MCF 10A (cell line): Measurements from ENCODE around the gene SLAMF9. TPM values are rescaled to one million over a fixed set of nuclear protein-coding genes. Genes with fewer than 3 reads are reported as not detected.

ENCODE experiments used
- BruUV-seq: library from RNA; stranded (reverse); fragments of 400-500 nt; replicated peaks from 2 replicates; lab custom pipeline; 2021; lab: Mats Ljungman, UMichigan
- CTCF ChIA-PET: fragments of 300-600 bp; sonication (Branson Sonifier 250); formaldehyde crosslinking; extraction: SDS; loops from one replicate; lab custom pipeline; 2021; ENCODE audit warnings: antibody characterized with exemption, inconsistent platforms; lab: Yijun Ruan, JAX
- POLR2A ChIA-PET: fragments of 300-600, 350-650 bp; sonication (Branson Sonifier 250); formaldehyde crosslinking; extraction: SDS; loops from one replicate; lab custom pipeline; 2020; ENCODE audit warnings: antibody characterized with exemption, inconsistent platforms; lab: Yijun Ruan, JAX
- DNase-seq: peaks from one replicate; pipeline ENCODE4 v3.0.0-alpha.2; 2018; ENCODE audit not compliant: unreplicated experiment
- H3K27ac Mint-ChIP-seq: one replicate; pipeline ENCODE4 v1.8.0; 2022; ENCODE audit warnings: mild to moderate bottlenecking, low read depth, mixed read lengths; ENCODE audit not compliant: unreplicated experiment
- H3K27me3 Mint-ChIP-seq: one replicate; pipeline ENCODE4 v1.8.0; 2022; ENCODE audit warnings: mixed read lengths; ENCODE audit not compliant: insufficient read depth, unreplicated experiment
- H3K36me3 Mint-ChIP-seq: one replicate; pipeline ENCODE4 v1.8.0; 2022; ENCODE audit warnings: mild to moderate bottlenecking, moderate library complexity, mixed read lengths; ENCODE audit not compliant: insufficient read depth, unreplicated experiment
- H3K4me1 Mint-ChIP-seq: one replicate; pipeline ENCODE4 v1.8.0; 2022; ENCODE audit warnings: mixed read lengths; ENCODE audit not compliant: insufficient read depth, unreplicated experiment
- H3K4me3 Mint-ChIP-seq: one replicate; pipeline ENCODE4 v1.8.0; 2022; ENCODE audit warnings: mild to moderate bottlenecking, moderate library complexity, mixed read lengths; ENCODE audit not compliant: unreplicated experiment
- H3K9me3 Mint-ChIP-seq: one replicate; pipeline ENCODE4 v1.8.0; 2022; ENCODE audit warnings: mixed read lengths; ENCODE audit not compliant: unreplicated experiment
- intact Hi-C: fragments of 100-400 bp; cut with micrococcal nuclease; formaldehyde crosslinking; loops from 2 replicates; pipeline ENCODE4 v1.14.1; 2022
- total RNA-seq: library from RNA; stranded (reverse); gene quantifications from 2 replicates; pipeline ENCODE4 v1.2.3, GENCODE V29; 2022
- TF ChIP-seq, protein P1 (sequence below): fragments of 200-600 bp; IDR thresholded peaks from one replicate; pipeline ENCODE4 v1.8.0; 2022; ENCODE audit warnings: antibody characterized with exemption, mild to moderate bottlenecking; ENCODE audit not compliant: unreplicated experiment

The SLAMF9 gene
- total RNA-seq, 1 experiment from 2014 or later: not detected

DNA sequence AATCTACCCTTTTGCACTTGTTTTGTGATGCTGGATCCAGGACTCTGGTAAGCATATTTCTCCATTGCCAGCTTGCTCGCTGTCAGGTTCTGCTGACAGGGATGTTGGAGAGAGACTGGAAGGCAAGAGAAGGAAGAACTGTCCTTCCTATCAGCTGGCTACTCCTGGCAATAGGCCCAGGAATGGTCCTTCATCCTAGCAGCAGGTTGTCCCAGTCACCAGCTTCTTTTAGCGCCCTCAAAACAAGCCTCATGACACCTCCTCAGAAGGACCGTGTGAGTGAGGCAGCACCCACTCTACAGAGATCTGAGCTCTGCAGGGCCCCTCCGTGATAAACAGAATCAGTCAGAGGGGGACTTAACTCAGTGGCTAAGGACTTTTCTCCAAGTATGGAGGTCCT, 33.1 kb upstream of the SLAMF9 start:
- Mint-ChIP-seq H3K4me3 (no peak overlapping the region), H3K4me1 (peaks cover 3% of the 10 kb centered on the region), H3K27ac (no peak overlapping the region), H3K36me3 (peaks cover 4% of the 10 kb centered on the region), H3K9me3 (no peaks in the 10 kb centered on the region), H3K27me3 (no peaks in the 10 kb centered on the region)
- no TSS peak for BruUV-seq
- TF ChIP-seq, protein P1, sequence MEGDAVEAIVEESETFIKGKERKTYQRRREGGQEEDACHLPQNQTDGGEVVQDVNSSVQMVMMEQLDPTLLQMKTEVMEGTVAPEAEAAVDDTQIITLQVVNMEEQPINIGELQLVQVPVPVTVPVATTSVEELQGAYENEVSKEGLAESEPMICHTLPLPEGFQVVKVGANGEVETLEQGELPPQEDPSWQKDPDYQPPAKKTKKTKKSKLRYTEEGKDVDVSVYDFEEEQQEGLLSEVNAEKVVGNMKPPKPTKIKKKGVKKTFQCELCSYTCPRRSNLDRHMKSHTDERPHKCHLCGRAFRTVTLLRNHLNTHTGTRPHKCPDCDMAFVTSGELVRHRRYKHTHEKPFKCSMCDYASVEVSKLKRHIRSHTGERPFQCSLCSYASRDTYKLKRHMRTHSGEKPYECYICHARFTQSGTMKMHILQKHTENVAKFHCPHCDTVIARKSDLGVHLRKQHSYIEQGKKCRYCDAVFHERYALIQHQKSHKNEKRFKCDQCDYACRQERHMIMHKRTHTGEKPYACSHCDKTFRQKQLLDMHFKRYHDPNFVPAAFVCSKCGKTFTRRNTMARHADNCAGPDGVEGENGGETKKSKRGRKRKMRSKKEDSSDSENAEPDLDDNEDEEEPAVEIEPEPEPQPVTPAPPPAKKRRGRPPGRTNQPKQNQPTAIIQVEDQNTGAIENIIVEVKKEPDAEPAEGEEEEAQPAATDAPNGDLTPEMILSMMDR: no peak
- intact Hi-C loops: no loop called here
- ChIA-PET POLR2A (interaction anchor here (0.6 to 0.8 kb wide), 2 partner anchors 16 to 25 kb away, joined by 3 to 4 read pairs; no protein-coding TSS in a partner anchor), CTCF (interaction anchor here (0.6 to 8.7 kb wide), 5 partner anchors 17 to 187 kb away, joined by 3 to 75 read pairs (median 5); no protein-coding TSS in a partner anchor)
- no peak for DNase-seq

DNA sequence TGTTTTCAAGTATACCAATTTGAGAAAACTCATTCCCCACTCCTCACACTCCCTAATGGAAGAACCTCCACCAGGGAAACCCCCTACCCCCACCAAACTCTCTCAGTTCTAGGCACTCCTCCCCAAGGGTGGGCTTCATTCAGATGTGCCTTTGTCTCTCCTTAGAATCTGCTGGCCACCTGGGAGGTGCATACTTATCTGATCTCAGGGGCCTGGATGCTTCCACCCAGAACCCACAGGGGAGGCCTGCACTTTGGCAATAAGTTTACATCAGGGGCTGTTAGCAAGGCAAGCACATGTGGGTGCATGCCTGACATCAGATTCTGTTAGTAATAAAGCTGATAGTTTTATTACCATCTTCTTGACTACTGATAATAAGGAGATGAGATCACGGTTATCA, 32.5 kb upstream of the SLAMF9 start:
- H3K36me3 Mint-ChIP-seq: peaks cover 6% of the 10 kb centered on the region
- no peak overlapping the region for H3K27ac Mint-ChIP-seq
- CTCF ChIA-PET: interaction anchor here (1.0 to 8.7 kb wide), 4 partner anchors 16 to 187 kb away, joined by 3 to 75 read pairs (median 4); no protein-coding TSS in a partner anchor
- H3K4me3 Mint-ChIP-seq: no peak overlapping the region
- H3K9me3 Mint-ChIP-seq: no peaks in the 10 kb centered on the region
- TF ChIP-seq, protein P1: no peak
- DNase-seq: no peak
- POLR2A ChIA-PET: interaction anchor here (0.6 kb wide), 1 partner anchor 25 kb away, joined by 4 read pairs; no protein-coding TSS in a partner anchor
- peaks cover 9% of the 10 kb centered on the region for H3K4me1 Mint-ChIP-seq
- intact Hi-C loops: no loop called here
- no TSS peak for BruUV-seq
- no peaks in the 10 kb centered on the region for H3K27me3 Mint-ChIP-seq

GRCh38 chr1:159986093-159986492, 32.1 kb upstream of the SLAMF9 start:
- DNase-seq: no peak
- no peaks in the 10 kb centered on the region for H3K27me3 Mint-ChIP-seq
- POLR2A ChIA-PET: no interaction called here
- H3K36me3 Mint-ChIP-seq: peaks cover 8% of the 10 kb centered on the region
- H3K27ac Mint-ChIP-seq: no peak overlapping the region
- peaks cover 9% of the 10 kb centered on the region for H3K4me1 Mint-ChIP-seq
- TF ChIP-seq, protein P1: no peak
- CTCF ChIA-PET: interaction anchor here (1.1 to 8.7 kb wide), 2 partner anchors 20 to 186 kb away, joined by 3 to 75 read pairs; no protein-coding TSS in a partner anchor
- intact Hi-C loops: no loop called here
- H3K4me3 Mint-ChIP-seq: no peak overlapping the region
- H3K9me3 Mint-ChIP-seq: no peaks in the 10 kb centered on the region
- no TSS peak for BruUV-seq

- CTCF ChIA-PET: interaction anchor here (0.5 to 8.7 kb wide), 4 partner anchors 21 to 1978 kb away, joined by 3 to 75 read pairs (median 4); no protein-coding TSS in a partner anchor
- H3K27ac Mint-ChIP-seq: no peak overlapping the region
- peaks cover 9% of the 10 kb centered on the region for H3K4me1 Mint-ChIP-seq
- TF ChIP-seq, protein P1: no peak
- DNase-seq: no peak
- BruUV-seq: no TSS peak
- POLR2A ChIA-PET: no interaction called here
- H3K9me3 Mint-ChIP-seq: no peaks in the 10 kb centered on the region
- peaks cover 15% of the 10 kb centered on the region for H3K36me3 Mint-ChIP-seq
- no peaks in the 10 kb centered on the region for H3K27me3 Mint-ChIP-seq
- H3K4me3 Mint-ChIP-seq: no peak overlapping the region
- intact Hi-C loops: no loop called here
These were observed 31.4 kb upstream of the SLAMF9 start for GRCh38 chr1:159985473-159985872.
